H1 (cell line): ENCODE measurements around the gene ADAMTS1.

Source experiments
- EZH2 ChIP-seq: fragments of 200-600 bp; sonication (generic); IDR thresholded peaks from 2 replicates; pipeline ENCODE4 v1.7.1; 2012; ENCODE audit warnings: low read depth, mild to moderate bottlenecking, moderate library complexity, low read length, inconsistent platforms; ENCODE audit not compliant: severe bottlenecking
- HDAC2 ChIP-seq, 2 experiments: fragments of 300-600 bp in 1 of 2; sonication (generic) in 1 of 2; IDR thresholded peaks; 2 replicates each; pipeline ENCODE4 v1.6.1; 2011 to 2012; ENCODE audit warnings: low read depth in 2 of 2, low read length in 2 of 2, mild to moderate bottlenecking in 2 of 2, moderate library complexity in 2 of 2, borderline replicate concordance in 1 of 2, inconsistent platforms in 1 of 2
- JUND ChIP-seq: IDR thresholded peaks from 2 replicates; pipeline ENCODE4 v1.6.1; 2011; ENCODE audit warnings: mild to moderate bottlenecking, improper control_type of control experiment, low read length
- NRF1 ChIP-seq: IDR thresholded peaks from 2 replicates; pipeline ENCODE4 v1.6.1; 2011; ENCODE audit warnings: mild to moderate bottlenecking, low read depth, low read length, improper control_type of control experiment
- POLR2A ChIP-seq, 2 experiments: IDR thresholded peaks; 1 replicate in 1 of 2; 2 replicates in 1 of 2; pipeline ENCODE4 v1.6.1; 2011; ENCODE audit warnings: low read depth in 2 of 2, low read length in 2 of 2, mild to moderate bottlenecking in 2 of 2; ENCODE audit errors: control extremely low read depth in 1 of 2
- POLR2AphosphoS5 ChIP-seq: IDR thresholded peaks from 2 replicates; pipeline ENCODE4 v1.6.1; 2011; ENCODE audit warnings: low read depth, low read length
- POU5F1 ChIP-seq: IDR thresholded peaks from 2 replicates; pipeline ENCODE4 v1.6.1; 2011; ENCODE audit warnings: low read depth, mild to moderate bottlenecking, low read length, moderate library complexity
- RFX5 ChIP-seq: IDR thresholded peaks from 2 replicates; pipeline ENCODE4 v1.6.1; 2011; ENCODE audit warnings: low read depth, low read length, improper control_type of control experiment, borderline replicate concordance
- SIN3A ChIP-seq, 2 experiments: IDR thresholded peaks in 1 of 2; conservative IDR thresholded peaks in 1 of 2; 2 replicates each; pipeline ENCODE4 v1.6.1; 2011 to 2012; ENCODE audit warnings: low read length in 2 of 2, improper control_type of control experiment in 1 of 2, low read depth in 1 of 2, mild to moderate bottlenecking in 1 of 2
- TAF1 ChIP-seq: IDR thresholded peaks from 2 replicates; pipeline ENCODE4 v1.6.1; 2011; ENCODE audit warnings: mild to moderate bottlenecking, low read depth, low read length
- TEAD4 ChIP-seq: IDR thresholded peaks from 2 replicates; pipeline ENCODE4 v1.6.1; 2012; ENCODE audit warnings: low read depth, low read length, inconsistent platforms, mixed read lengths
- TF ChIP-seq, protein P1 (sequence below), 3 experiments: IDR thresholded peaks; 1 replicate in 2 of 3; 2 replicates in 1 of 3; pipeline versions ENCODE4 v1.5.1 to v1.6.1; 2011; ENCODE audit warnings: low read length in 3 of 3, mild to moderate bottlenecking in 3 of 3, inconsistent platforms in 2 of 3, low read depth in 1 of 3, moderate library complexity in 1 of 3; ENCODE audit not compliant: insufficient read depth in 1 of 3; ENCODE audit errors: control extremely low read depth in 1 of 3

DNA sequence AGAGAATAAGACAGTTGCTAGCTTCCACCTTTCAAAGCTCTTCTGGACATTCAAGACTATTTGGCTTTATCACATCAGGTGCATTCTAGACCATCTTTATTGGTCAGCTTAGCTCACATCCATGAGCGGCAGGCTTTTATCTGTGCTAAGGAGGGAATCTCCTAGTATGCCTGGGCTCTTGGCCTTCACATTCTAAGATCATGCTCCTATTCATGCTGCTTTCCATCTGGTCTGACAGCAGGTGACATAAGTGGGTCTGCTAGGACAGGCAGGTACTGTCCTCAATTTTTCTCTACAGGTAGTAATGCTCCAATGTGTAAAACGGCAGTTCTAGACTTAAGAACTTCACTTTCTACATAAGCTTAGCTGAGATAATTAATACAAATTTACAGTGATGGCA, 39.2 kb upstream of the ADAMTS1 start:
- TF ChIP-seq RFX5 (no peak), TEAD4 (no peak), POLR2A (IDR thresholded peaks at IDR 0.05; ENCODE audit: control extremely low read depth in 1 of 2, low read depth in 2 of 2, low read length in 2 of 2) (no peak), JUND (no peak), TAF1 (no peak), NRF1 (no peak), SIN3A (conservative IDR thresholded peaks at IDR 0.05 in 1 of 2, IDR thresholded peaks at IDR 0.05 in 1 of 2; ENCODE audit: low read depth in 1 of 2, low read length in 2 of 2) (no peak), HDAC2 (IDR thresholded peaks at IDR 0.05; ENCODE audit: borderline replicate concordance in 1 of 2, low read depth in 2 of 2, low read length in 2 of 2) (no peak), EZH2 (no peak), POLR2AphosphoS5 (no peak), POU5F1 (no peak)
- TF ChIP-seq, protein P1, sequence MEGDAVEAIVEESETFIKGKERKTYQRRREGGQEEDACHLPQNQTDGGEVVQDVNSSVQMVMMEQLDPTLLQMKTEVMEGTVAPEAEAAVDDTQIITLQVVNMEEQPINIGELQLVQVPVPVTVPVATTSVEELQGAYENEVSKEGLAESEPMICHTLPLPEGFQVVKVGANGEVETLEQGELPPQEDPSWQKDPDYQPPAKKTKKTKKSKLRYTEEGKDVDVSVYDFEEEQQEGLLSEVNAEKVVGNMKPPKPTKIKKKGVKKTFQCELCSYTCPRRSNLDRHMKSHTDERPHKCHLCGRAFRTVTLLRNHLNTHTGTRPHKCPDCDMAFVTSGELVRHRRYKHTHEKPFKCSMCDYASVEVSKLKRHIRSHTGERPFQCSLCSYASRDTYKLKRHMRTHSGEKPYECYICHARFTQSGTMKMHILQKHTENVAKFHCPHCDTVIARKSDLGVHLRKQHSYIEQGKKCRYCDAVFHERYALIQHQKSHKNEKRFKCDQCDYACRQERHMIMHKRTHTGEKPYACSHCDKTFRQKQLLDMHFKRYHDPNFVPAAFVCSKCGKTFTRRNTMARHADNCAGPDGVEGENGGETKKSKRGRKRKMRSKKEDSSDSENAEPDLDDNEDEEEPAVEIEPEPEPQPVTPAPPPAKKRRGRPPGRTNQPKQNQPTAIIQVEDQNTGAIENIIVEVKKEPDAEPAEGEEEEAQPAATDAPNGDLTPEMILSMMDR (IDR thresholded peaks at IDR 0.05; ENCODE audit: control extremely low read depth in 1 of 3, insufficient read depth in 1 of 3, low read depth in 1 of 3, low read length in 3 of 3) = no peak
